Measurements from ENCODE around the gene TOP3B. TPM values are rescaled to one million over a fixed set of nuclear protein-coding genes. Genes with fewer than 3 reads are reported as not detected.

Gene TOP3B
- total and polyA plus RNA-seq, 9 of the 15 experiments (the other 6 are each of a cell fraction or from before 2014, with no cell fraction given), result 3.0 to 188 (median 112) TPM

DNA sequence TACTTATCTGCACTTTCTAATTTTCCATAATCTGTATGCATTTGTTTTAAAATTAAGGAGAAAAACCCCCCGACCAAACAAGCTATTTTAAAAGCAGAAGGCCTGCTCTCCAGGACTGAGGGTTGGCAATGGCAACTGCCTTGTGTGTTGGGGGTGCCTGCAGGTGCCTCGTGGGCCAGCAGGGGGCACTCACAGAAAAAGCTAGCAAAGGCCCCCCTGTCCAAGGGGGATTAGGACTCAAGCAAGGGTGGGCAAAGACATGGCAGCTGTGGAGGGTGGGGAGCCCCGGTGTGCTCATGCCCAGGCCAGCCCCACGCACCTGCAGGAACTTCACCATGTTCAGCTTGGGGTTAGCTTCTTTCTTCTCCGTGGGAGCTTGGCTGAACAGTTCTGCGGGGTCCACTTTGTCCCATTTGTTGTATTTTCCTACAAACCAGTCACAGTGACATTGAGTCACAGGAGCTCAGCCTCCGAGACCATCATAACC, 10.3 kb downstream of the TOP3B start (continued):
- no peak for TF ChIP-seq ARHGAP35 (IDR thresholded peaks at IDR 0.05; ENCODE audit: partially characterized antibody)
- TF ChIP-seq MXD1 (CRISPR knock-in tag; IDR thresholded peaks at IDR 0.05; ENCODE audit: borderline replicate concordance, poor library complexity, severe bottlenecking), result peak; percentile 7
- TF ChIP-seq MEF2D (tag; conservative IDR thresholded peaks at IDR 0.05; ENCODE audit: low read depth), result no peak
- peak; percentile 75; the same call in 1 of the 2 replicates for TF ChIP-seq MTA3 (IDR thresholded peaks at IDR 0.05; ENCODE audit: borderline replicate concordance)
- TF ChIP-seq BMI1 (IDR thresholded peaks at IDR 0.05; ENCODE audit: low read length), result peak; percentile 63; the same call in 1 of the 2 replicates
- TF ChIP-seq MTA1 (IDR thresholded peaks at IDR 0.05; ENCODE audit: borderline replicate concordance), result no peak
- TF ChIP-seq ZNF589 (CRISPR knock-in tag; IDR thresholded peaks at IDR 0.05; ENCODE audit: low read depth), result no peak
- TF ChIP-seq ZNF583 (CRISPR knock-in tag; IDR thresholded peaks at IDR 0.05), result no peak
- TF ChIP-seq ZBTB49 (CRISPR knock-in tag; IDR thresholded peaks at IDR 0.05; ENCODE audit: borderline replicate concordance), result no peak
- peak; percentile 8; the same call in 1 of the 2 replicates for TF ChIP-seq ZNF445 (CRISPR knock-in tag; IDR thresholded peaks at IDR 0.05; ENCODE audit: low read depth)
- TF ChIP-seq NKRF (IDR thresholded peaks at IDR 0.05; ENCODE audit: borderline replicate concordance), result peak; percentile 48; the same call in 1 of the 2 replicates
- TF ChIP-seq ZFP30 (CRISPR knock-in tag; IDR thresholded peaks at IDR 0.05; ENCODE audit: borderline replicate concordance), result 0 out of 2 replicates have a peak, but pooled peaks have one; percentile 5
- no peak for TF ChIP-seq FIP1L1 (IDR thresholded peaks at IDR 0.05; ENCODE audit: low read depth, low read length, poor library complexity, severe bottlenecking)
- TF ChIP-seq CTCFL (IDR thresholded peaks at IDR 0.05; ENCODE audit: borderline replicate concordance, insufficient read depth, low read depth, low read length, poor library complexity, severe bottlenecking), result peak; percentile 93
- TF ChIP-seq, protein P1, sequence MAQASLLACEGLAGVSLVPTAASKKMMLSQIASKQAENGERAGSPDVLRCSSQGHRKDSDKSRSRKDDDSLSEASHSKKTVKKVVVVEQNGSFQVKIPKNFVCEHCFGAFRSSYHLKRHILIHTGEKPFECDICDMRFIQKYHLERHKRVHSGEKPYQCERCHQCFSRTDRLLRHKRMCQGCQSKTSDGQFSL (CRISPR knock-in tag; IDR thresholded peaks at IDR 0.05), result peak; percentile 100
- TF ChIP-seq, protein P1 (tag; IDR thresholded peaks at IDR 0.05), result no peak
- no peak; the same call in 1 of the 2 replicates for TF ChIP-seq POLR2AphosphoS2 (IDR thresholded peaks at IDR 0.05; ENCODE audit: low read length)
- TF ChIP-seq RCOR1 (IDR thresholded peaks at IDR 0.05; ENCODE audit: borderline replicate concordance in 1 of 2, low read depth in 2 of 2, low read length in 2 of 2), result peak in 1 of 2 experiments; percentile 62; a peak in 1 of 4 replicates
- TF ChIP-seq CTBP1 (IDR thresholded peaks at IDR 0.05; ENCODE audit: borderline replicate concordance), result 0 out of 2 replicates have a peak, but pooled peaks have one; percentile 40
